C4-2B (cell line): ENCODE results near the gene DNAH3.

Experiments used
- ZFX ChIP-seq: fragments of 450-650 bp; IDR thresholded peaks from 2 replicates; pipeline ENCODE4 v1.6.1; 2017
- TF ChIP-seq, protein P1 (sequence below): fragments of 450-650 bp; conservative IDR thresholded peaks from 2 replicates; pipeline ENCODE4 v1.5.1; 2017; ENCODE audit warnings: mild to moderate bottlenecking

DNA sequence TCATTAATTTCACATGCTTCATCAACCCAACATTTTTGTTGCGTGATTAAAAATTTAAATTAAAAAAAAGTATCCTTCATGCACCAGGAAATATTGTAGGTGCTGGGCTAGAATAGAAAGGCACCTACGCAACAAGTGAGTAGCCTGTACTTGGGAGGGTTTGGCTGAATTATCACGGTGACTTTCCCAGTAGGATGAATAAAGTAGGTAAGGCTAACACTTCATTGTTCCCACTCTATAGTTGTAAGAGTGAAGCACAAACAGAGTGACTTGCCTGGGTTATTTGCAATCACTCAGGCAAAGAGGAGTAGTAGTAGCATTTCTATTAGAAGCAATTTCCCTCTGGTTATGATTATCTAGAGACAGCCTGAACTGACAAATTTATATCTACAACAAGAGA, 62.5 kb downstream of the DNAH3 start:
- TF ChIP-seq, protein P1, sequence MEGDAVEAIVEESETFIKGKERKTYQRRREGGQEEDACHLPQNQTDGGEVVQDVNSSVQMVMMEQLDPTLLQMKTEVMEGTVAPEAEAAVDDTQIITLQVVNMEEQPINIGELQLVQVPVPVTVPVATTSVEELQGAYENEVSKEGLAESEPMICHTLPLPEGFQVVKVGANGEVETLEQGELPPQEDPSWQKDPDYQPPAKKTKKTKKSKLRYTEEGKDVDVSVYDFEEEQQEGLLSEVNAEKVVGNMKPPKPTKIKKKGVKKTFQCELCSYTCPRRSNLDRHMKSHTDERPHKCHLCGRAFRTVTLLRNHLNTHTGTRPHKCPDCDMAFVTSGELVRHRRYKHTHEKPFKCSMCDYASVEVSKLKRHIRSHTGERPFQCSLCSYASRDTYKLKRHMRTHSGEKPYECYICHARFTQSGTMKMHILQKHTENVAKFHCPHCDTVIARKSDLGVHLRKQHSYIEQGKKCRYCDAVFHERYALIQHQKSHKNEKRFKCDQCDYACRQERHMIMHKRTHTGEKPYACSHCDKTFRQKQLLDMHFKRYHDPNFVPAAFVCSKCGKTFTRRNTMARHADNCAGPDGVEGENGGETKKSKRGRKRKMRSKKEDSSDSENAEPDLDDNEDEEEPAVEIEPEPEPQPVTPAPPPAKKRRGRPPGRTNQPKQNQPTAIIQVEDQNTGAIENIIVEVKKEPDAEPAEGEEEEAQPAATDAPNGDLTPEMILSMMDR: no peak
- no peak for TF ChIP-seq ZFX
